ENCODE results near the gene FYB1. TPM values are rescaled to one million over a fixed set of nuclear protein-coding genes. Genes with fewer than 3 reads are reported as not detected.
"Not testable (repeated sequence)": the region's sequence is repeated elsewhere in the genome, so short reads cannot be mapped to it uniquely, and the experiment has no call there.

Gene FYB1
- total RNA-seq, 1 experiment from 2014 or later = not detected

DNA sequence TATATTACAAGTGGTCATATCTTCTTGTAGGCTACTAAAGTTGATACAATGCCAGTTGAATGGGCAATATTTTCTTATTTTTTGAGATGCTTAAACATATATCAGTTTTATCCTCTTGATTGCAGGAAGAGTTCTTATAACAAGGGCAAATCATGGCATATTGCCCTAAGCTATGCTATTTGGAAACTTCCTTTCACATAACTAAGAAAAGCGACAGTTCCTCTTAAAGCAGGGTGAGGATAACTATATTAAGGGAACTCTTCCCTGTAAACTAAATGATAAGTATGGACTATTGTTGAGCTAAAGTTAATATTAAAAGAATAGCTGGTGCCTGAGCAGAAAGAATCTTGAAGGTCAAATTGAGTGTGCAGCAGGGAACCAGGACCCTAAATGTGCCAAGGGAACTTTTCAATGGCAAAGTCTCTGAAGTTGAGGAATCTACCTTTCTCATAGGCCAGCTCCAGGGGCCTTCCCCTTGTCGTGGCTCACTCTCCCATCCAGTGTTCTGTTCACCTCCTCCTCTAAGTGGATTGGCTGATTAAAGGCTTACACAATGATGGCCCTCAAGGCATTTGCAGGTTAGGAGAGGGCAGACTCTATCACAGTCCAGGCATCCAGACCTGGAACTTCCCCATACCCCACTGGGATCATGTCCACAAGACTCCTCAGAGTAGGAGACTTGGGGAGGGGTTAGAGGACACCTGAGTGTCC lies 26.8 kb downstream of the FYB1 start:
- H3K4me3 ChIP-seq = no peak overlapping the region
- H3K4me1 ChIP-seq = no peaks in the 10 kb centered on the region; the same call in 1 of the 2 replicates
- no peak overlapping the region for H3K27ac ChIP-seq
- H3K36me3 ChIP-seq = no peaks in the 10 kb centered on the region
- no peak for DNase-seq
- no peaks in the 10 kb centered on the region for H3K9me3 ChIP-seq (replicated peaks)
- peaks cover 10% of the 10 kb centered on the region for H3K27me3 ChIP-seq

GRCh38 chr5:39191216-39191615 lies 28.1 kb downstream of the FYB1 start:
- no peak overlapping the region for H3K4me3 ChIP-seq
- peak in 1 of 2 experiments; percentile 16 for DNase-seq

GRCh38 chr5:39190311-39191102 lies 28.9 kb downstream of the FYB1 start:
- peaks cover 6% of the 10 kb centered on the region for H3K27me3 ChIP-seq
- H3K36me3 ChIP-seq = no peaks in the 10 kb centered on the region
- H3K4me3 ChIP-seq = no peak overlapping the region
- H3K4me1 ChIP-seq = no peaks in the 10 kb centered on the region; the same call in 1 of the 2 replicates
- H3K9me3 ChIP-seq (replicated peaks) = no peaks in the 10 kb centered on the region
- DNase-seq = no peak
- no peak overlapping the region for H3K27ac ChIP-seq

More at GRCh38 chr5:39191216-39191615, 28.1 kb downstream of the FYB1 start:
- Histone ChIP-seq H3K27me3 (peaks cover 10% of the 10 kb centered on the region), H3K9me3 (replicated peaks) (no peaks in the 10 kb centered on the region), H3K4me1 (no peaks in the 10 kb centered on the region; the same call in 1 of the 2 replicates), H3K27ac (no peak overlapping the region), H3K36me3 (no peaks in the 10 kb centered on the region)

DNA sequence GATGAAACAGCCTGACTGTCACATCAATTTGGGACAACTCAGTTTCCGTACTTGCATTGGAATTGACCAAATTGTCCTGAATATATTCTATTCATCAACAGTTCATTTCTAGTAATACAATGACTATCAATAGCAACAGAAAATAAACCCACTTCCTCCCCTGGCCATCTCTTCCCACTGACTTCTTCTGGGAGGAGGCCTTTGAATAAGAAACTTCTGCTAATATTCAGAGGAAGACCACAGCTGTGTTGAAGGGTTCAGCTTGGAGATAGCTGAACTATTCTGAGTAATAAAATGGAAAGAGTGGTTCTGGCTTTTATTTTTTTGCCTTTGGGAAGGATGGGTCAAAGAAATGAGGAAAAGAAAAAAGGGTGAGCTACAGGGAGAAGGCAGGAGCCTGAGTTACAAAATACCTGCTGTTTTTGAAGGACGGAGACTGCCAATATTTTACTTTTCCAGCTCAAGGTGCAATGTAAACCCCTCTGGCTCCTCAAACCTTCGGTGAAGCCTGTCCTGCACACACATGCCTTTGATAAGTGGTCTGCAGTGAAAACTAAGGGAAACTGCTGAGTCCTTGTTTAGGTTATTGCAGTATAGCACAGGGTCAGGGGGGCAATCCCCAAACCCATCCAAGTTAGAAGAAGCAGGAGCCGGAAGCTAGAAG lies 29.9 kb downstream of the FYB1 start:
- DNase-seq = no peak
- Histone ChIP-seq H3K4me1 (no peaks in the 10 kb centered on the region; the same call in 1 of the 2 replicates), H3K9me3 (replicated peaks) (no peaks in the 10 kb centered on the region), H3K36me3 (no peaks in the 10 kb centered on the region), H3K27ac (no peak overlapping the region), H3K27me3 (peaks cover 6% of the 10 kb centered on the region), H3K4me3 (no peak overlapping the region)

GRCh38 chr5:39187831-39188731 lies 31.3 kb downstream of the FYB1 start:
- no peaks in the 10 kb centered on the region for H3K9me3 ChIP-seq (replicated peaks)
- H3K4me3 ChIP-seq = no peak overlapping the region
- no peaks in the 10 kb centered on the region for H3K36me3 ChIP-seq
- H3K4me1 ChIP-seq = no peaks in the 10 kb centered on the region; the same call in 1 of the 2 replicates
- no peak for DNase-seq
- H3K27ac ChIP-seq = no peak overlapping the region
- H3K27me3 ChIP-seq = peaks cover 6% of the 10 kb centered on the region

DNA sequence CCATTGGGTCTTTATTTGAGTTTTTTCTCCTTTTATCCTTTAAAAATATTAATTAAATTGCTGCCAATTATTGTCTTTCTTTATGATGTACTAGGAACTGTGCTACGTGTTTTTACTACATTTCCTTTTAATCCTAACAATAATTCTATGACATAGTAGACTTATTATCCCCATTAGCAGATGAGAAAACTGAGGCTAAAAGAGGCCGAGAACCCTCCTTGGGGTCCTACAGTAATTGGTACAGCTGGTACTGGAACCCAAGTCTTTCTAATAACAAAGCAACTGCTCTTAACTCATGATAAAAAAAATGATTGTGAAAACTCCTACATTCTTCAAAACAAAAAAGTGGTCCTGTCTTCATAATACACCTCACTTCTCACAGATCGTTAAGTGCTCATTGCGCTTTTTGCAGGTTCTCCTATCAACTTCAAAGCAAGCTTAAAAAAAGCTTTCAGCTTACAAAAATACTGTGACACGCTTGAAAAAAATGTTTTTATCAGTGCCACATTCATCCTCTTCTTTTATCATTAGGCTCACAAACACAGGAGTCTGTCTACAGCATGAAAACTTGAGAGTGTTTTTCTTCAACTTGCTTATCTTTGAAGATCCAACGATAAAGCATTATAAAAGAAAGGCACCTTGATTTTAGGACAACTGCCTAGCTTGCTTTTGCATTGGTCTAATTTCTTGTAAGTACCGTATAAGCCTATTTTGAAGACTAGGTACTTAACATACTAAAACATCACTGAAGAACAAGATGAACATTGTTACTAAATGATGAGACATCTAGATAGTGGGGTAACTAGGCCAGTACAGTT lies 32.4 kb downstream of the FYB1 start:
- Histone ChIP-seq H3K27me3 (peaks cover 6% of the 10 kb centered on the region), H3K4me1 (no peaks in the 10 kb centered on the region; the same call in 1 of the 2 replicates), H3K27ac (no peak overlapping the region), H3K4me3 (no peak overlapping the region), H3K9me3 (replicated peaks) (no peaks in the 10 kb centered on the region), H3K36me3 (no peaks in the 10 kb centered on the region)
- DNase-seq = no peak

- no peak overlapping the region for H3K27ac ChIP-seq
- H3K36me3 ChIP-seq = no peaks in the 10 kb centered on the region
- DNase-seq = no peak
- no peaks in the 10 kb centered on the region for H3K9me3 ChIP-seq (replicated peaks)
- peaks cover 3% of the 10 kb centered on the region for H3K27me3 ChIP-seq
- no peaks in the 10 kb centered on the region; the same call in 1 of the 2 replicates for H3K4me1 ChIP-seq
- no peak overlapping the region for H3K4me3 ChIP-seq
Measured at GRCh38 chr5:39186289-39186688, 33.1 kb downstream of the FYB1 start.

- Histone ChIP-seq H3K36me3 (no peaks in the 10 kb centered on the region), H3K27ac (no peak overlapping the region), H3K4me3 (no peak overlapping the region), H3K9me3 (replicated peaks) (no peaks in the 10 kb centered on the region), H3K27me3 (peaks cover 5% of the 10 kb centered on the region; the same call in 1 of the 2 replicates), H3K4me1 (no peaks in the 10 kb centered on the region)
- no peak for DNase-seq
Measured at GRCh38 chr5:39185761-39186160, 33.6 kb downstream of the FYB1 start.

- not testable (repeated sequence) for H3K4me1 ChIP-seq; H3K27ac ChIP-seq; DNase-seq; H3K4me3 ChIP-seq; H3K36me3 ChIP-seq; H3K27me3 ChIP-seq; H3K9me3 ChIP-seq (replicated peaks)
Measured at GRCh38 chr5:39179561-39179960, 39.8 kb downstream of the FYB1 start.

DNA sequence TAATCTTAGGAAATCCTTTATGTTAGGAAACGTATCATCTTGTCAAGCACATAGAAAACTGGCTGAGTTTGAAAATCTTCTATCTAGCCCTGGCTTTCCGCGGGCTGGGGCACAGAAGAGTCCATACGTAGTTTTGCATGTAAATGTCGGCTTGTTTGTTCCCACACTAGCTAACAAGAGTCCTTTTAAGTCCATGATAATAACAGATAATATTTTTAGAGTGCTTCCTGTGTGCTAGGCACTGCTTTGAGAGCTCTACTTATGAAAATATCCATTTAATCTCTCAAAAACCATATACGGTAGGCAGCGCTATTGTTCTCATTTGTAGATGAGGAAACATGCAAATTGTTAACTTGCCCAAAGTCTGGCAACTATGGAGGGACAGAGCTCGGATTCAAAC lies 40.5 kb downstream of the FYB1 start:
- Histone ChIP-seq H3K4me3 (no peak overlapping the region), H3K9me3 (replicated peaks) (no peaks in the 10 kb centered on the region), H3K27me3 (0 out of 2 replicates have a peak, but pooled peaks cover 5% of the 10 kb centered on the region), H3K4me1 (no peaks in the 10 kb centered on the region), H3K27ac (no peak overlapping the region), H3K36me3 (no peaks in the 10 kb centered on the region)
- DNase-seq = no peak

- DNase-seq = no peak
- H3K27me3 ChIP-seq = 0 out of 2 replicates have a peak, but pooled peaks cover 5% of the 10 kb centered on the region
Measured at GRCh38 chr5:39178171-39178570, 41.2 kb downstream of the FYB1 start.

DNA sequence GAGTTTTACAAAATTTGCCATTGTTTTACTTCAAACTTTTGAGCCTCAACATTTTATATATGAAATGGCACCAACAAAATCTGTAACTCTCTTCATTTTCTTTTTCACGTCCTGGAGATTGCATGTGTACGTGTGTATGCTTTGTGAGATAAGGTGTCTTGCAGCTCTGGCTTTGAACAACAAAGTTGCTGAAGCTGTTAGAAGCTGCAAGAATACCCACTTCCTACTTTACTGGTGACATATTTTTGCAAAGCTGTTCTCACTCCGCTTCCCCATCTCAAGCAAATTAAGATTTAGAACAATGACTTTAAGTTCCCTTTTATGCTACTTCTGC lies 41.8 kb downstream of the FYB1 start:
- Histone ChIP-seq H3K4me3 (no peak overlapping the region), H3K27ac (no peak overlapping the region), H3K27me3 (0 out of 2 replicates have a peak, but pooled peaks cover 5% of the 10 kb centered on the region), H3K9me3 (replicated peaks) (no peaks in the 10 kb centered on the region), H3K36me3 (no peaks in the 10 kb centered on the region), H3K4me1 (no peaks in the 10 kb centered on the region)
- DNase-seq = no peak

More at GRCh38 chr5:39178171-39178570, 41.2 kb downstream of the FYB1 start:
- Histone ChIP-seq H3K4me3 (no peak overlapping the region), H3K27ac (no peak overlapping the region), H3K36me3 (no peaks in the 10 kb centered on the region), H3K4me1 (no peaks in the 10 kb centered on the region), H3K9me3 (replicated peaks) (no peaks in the 10 kb centered on the region)

DNA sequence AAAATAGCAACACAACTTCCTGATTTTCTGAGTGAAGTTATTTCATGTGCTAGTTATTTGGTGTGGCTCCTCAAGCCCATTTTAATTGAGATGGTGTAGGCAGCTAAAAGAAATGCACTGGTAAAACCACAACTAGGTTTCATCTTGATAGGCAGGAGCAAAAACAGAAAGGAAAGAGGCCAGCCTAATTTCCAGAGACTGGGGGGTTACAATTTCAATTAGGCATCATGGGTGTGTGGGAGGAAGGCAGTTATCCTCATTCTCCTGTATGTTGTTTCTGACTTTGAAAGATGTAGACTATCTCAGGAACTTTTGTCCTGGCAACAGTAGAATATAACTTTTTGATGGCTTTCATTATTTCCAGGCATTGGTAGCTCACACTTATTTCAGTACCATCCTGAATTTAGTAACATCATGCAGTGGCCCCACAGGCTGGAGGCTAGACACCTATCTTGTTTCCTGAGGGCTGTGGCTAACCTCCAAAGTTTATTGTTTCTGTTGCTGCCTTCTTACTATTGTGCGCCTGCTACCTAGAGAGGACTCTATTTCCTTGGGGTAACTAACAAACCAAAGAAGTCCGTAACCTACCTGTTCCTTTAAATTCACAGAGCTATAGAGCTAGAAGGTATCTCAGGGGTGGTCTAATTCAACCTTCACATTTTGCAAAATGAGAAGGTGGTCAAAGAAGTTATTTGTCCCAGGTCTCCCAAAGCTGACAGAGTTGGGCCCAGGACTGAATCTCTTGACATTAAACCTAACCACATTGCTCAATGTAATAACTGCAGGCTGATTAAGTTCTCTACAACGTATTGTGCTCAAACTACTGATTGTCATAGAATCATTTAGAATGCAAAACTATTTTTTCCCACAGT lies 42.4 kb downstream of the FYB1 start:
- Histone ChIP-seq H3K4me3 (no peak overlapping the region), H3K27ac (no peak overlapping the region), H3K27me3 (0 out of 2 replicates have a peak, but pooled peaks cover 5% of the 10 kb centered on the region), H3K9me3 (replicated peaks) (no peaks in the 10 kb centered on the region), H3K4me1 (no peaks in the 10 kb centered on the region), H3K36me3 (no peaks in the 10 kb centered on the region)
- no peak for DNase-seq

All from SJCRH30 (cell line).